HG03521 (cell line): ENCODE data around the gene FGF1.

Experiments
- ATAC-seq: cut with Tn5 transposase; IDR thresholded peaks from one replicate; pipeline ENCODE4 v1.9.1; 2021; ENCODE audit warnings: mild to moderate bottlenecking, moderate library complexity; ENCODE audit not compliant: unreplicated experiment

The FGF1 gene

GRCh38 chr5:142544946-142545649 lies 140.8 kb downstream of the FGF1 start:
- ATAC-seq, result no peak

GRCh38 chr5:142544071-142544753 lies 141.7 kb downstream of the FGF1 start:
- no peak for ATAC-seq

GRCh38 chr5:142542906-142543305 lies 143.0 kb downstream of the FGF1 start:
- no peak for ATAC-seq
